CD4-positive, alpha-beta T cell treated with Interleukin-17A for 1 hour (primary cell): ENCODE measurements around the gene ABCA13.

ENCODE experiments used
- DNase-seq: peaks from one replicate; pipeline ENCODE4 v3.0.0-alpha.2; 2020

Gene ABCA13

GRCh38 chr7:48242846-48243245, 71.6 kb downstream of the ABCA13 start:
- DNase-seq = no peak

DNA sequence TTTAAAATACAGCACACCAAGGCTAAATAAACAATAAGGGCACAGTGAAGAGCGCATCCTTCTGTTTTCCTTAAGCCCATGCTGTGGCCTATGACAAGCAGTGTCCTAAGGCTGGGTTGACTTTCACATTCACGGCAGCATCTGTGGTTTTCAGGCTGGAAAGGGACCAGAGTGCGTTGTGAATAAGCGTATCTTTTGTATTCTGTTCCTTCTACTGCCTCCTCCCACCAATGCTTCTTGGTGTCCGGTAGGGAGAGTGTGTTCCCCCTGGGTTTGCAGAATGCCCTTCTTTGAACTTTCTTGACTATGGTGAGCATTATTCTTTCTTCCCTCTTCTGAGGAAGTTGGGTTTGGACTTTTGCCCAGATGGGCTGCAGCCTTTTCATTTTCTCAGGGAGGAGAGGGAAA, 73.6 kb downstream of the ABCA13 start:
- DNase-seq = no peak

DNA sequence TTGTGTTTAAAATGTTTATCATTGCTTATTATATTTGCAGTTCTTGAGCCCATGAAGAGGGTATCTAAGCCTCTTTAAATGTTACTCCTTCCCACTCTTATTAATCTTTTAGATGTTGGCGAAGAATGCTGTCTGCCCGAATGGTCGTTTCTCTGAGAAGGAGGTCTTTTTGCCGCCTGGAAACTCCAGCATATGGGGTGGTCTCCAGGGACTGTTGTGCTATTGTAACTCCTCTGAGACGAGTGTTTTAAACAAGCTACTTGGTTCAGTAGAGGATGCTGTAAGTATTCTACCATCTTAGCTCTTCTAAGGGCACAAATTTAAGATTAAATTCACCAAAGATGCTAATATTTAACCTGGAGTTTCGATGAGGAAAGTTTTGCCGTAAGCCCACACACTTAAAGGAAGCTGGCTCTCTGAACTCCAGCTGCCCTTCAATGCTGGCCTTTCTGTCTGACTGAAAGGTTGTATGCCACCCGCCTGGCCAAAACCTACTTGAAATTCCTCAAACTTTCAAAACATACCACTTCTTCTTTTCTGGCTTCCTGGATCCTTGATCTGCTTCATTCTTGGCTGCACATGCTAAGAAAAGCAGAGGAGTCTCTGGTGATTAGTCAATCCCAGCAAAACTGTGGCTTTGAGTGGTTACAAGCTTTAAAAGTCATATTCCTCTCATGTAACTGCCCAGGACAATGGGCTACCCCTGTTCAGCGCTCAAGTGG, 74.7 kb downstream of the ABCA13 start:
- no peak for DNase-seq

DNA sequence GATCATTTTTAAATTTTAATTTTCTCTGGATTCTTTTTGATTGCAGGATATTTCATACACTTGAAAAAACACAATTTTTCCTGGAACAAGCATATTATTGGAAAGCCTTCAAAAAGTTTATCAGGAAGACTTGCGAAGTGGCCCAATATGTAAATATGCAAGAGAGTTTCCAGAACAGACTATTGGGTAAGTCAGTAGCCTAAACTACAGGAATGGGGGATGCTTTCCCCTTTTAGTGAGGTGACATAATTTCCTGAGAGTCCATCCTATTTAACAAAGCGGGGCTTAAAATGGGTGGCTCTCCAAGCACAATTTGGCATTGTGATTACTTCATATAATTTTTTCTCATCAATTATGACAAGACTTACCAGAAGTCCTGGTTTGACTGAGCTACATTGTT, 77.9 kb downstream of the ABCA13 start:
- DNase-seq = no peak

- DNase-seq = no peak
Observed at GRCh38 chr7:48250441-48250951, 79.2 kb downstream of the ABCA13 start.

- DNase-seq = no peak
Observed at GRCh38 chr7:48251766-48252165, 80.5 kb downstream of the ABCA13 start.

- DNase-seq = no peak
Observed at GRCh38 chr7:48252995-48253394, 81.7 kb downstream of the ABCA13 start.

- DNase-seq = no peak
Observed at GRCh38 chr7:48255046-48255445, 83.8 kb downstream of the ABCA13 start.

DNA sequence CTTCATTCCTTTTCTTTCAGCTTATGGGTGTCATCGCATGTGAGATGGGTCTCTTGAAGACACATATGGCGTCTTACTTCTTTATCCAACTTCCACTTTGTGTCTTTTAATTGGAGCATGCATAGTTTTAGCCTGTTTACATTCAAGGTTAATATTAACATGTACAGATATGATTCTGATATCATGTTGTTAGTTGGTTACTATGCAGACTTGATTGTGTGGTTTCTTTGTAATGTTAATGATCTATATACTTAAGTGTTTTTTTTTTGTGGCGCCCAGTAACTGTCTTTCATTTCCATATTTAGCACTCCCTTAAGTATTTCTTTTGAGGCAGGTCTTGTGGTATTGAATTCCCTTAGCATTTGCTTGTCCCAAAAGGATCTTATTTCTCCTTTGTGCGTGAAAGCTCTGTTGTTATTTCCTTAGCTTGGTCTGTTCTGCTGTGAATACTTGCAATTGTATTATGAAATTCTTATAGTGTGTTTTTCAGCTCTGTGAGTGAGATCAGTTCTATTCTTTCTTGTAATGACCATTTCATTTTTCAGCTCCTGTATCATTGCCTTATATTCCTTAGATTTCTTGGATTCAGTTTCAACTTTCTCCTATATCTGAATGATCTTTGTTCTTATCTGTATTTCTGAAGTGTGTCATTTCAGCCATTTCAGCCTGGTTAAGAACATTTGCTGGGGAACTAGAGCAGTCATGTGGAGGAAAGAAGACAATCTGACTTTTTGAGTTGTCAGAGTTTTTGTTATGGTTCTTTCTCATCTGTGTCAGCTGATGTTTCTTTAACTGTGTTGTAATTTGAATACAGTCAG, 88.4 kb downstream of the ABCA13 start:
- DNase-seq = no peak

DNA sequence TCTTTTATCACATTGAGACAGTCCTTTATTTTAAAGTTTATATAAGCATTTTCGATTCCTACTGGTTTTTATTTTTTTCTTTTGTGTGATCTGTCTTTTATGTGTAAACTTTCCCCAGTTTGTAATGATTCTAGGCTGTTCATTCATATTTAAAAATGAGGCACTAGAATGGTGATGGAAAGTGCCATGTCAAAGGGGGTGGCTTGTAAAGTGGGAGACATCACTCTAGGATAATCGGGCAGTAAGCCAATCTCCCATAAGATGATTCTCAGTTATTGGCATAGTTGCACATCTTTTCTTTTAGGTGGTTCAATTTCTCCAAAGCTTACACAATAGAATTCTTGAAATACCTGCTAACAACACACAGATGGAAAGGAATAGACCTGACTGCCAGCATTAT, 90.4 kb downstream of the ABCA13 start:
- DNase-seq = no peak

DNA sequence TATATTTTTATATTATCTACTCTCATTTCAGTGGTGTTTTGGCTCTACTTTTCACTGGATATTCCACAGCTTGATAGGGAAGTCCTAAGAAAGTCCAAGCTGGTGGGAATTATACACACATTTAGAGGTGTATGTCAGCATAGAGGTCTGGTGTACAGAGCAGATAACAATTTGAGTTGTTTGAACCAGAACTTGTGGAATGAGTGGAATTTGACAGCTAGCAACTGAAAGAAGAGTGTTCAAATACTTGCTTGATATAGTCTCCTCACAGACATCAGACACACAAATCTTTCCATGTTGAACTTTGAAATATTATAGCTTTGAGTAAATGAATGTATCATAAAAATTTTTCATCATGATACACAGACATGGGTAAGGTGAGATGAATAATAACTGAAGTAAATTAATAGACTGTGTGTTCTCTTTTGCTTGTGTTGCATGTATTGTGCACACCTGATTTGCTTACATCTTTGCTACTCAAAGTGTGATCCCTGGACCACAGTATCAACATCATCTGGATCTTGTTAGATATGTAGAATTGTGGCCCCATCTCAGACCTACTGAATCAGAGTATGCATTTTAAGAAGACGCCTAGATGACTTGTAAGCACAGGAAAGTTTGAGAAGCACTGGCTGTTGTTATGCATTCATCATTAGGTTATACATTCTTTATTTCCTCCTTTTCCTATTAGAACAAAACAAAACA, 91.5 kb downstream of the ABCA13 start:
- no peak for DNase-seq

DNA sequence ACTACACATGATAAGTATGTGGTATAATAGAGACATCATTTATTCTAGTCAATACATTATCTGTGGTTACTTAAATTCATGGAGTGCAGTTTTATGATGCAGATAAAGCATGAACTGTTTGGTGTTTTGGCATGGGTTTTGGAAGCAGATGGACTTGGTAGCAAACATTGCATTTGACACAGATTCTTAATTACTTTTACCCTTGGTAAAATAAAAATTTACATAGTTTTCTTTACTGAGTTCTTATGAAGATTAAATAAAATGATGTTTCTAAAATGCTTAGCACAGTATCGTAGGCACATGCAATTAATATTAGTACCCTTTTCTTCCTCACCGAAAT, 92.0 kb downstream of the ABCA13 start:
- no peak for DNase-seq

GRCh38 chr7:48269066-48269465, 97.8 kb downstream of the ABCA13 start:
- no peak for DNase-seq

GRCh38 chr7:48274662-48275061, 103.4 kb downstream of the ABCA13 start:
- DNase-seq = no peak

DNA sequence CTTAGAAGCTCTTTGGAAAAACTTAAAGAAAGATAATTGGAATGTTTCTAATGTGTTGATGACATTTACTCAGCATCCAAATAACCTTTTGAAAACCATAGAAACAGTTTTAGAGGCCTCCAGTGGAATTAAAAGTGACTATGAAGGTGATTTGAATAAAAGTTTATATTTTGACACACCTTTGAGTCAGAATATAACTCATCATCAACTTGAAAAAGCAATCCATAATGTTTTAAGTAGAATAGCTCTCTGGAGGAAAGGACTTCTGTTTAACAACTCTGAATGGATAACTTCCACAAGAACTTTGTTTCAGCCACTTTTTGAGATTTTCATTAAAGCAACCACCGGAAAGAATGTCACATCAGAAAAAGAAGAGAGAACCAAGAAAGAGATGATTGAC, 108.2 kb downstream of the ABCA13 start:
- DNase-seq = no peak

- no peak for DNase-seq
Observed at GRCh38 chr7:48280100-48280499, 108.8 kb downstream of the ABCA13 start.

- no peak for DNase-seq
Observed at GRCh38 chr7:48285373-48285772, 114.1 kb downstream of the ABCA13 start.

DNA sequence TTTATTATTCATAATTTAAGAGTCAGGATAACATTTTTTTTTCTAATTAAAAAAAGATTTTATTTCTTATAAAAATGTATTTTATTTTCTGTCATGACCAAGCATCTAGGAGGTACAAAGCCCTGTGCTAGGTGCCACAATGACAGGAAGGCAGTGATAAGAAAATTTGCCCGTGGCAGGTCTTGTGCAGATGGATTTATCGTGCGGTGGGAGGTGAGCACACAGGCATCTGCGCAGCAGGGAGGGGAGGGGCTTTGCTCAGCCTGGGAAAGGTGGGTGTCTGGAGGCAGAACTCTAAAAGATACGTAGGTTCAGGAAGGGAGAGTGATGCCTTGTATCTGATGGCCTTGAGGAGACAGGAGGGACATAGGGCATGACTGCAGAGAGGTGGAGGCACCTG, 115.6 kb downstream of the ABCA13 start:
- DNase-seq = no peak

GRCh38 chr7:48289656-48290055, 118.4 kb downstream of the ABCA13 start:
- no peak for DNase-seq

GRCh38 chr7:48292949-48293348, 121.7 kb downstream of the ABCA13 start:
- no peak for DNase-seq

GRCh38 chr7:48295296-48295971, 124.2 kb downstream of the ABCA13 start:
- no peak for DNase-seq

DNA sequence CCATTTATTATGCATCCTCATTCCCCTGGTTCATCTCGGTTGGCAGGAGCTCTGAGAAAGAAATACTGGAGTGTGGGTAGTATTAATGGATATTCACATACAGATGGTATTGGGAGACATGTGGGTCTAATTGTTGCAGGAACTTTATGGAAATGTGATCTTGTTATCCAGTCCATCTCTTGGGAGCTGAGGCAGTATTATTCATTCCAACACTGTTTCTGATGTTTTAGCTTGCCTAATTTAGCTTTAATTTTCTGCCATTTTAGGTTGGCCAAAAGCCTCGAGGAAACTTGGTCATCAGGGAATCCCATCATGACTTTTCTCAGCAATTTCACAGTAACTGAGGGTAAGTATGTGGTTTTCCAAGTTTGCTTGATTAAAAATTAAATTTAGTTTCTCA, 125.7 kb downstream of the ABCA13 start:
- no peak for DNase-seq

GRCh38 chr7:48298779-48299178, 127.5 kb downstream of the ABCA13 start:
- DNase-seq = no peak
